Measurements from ENCODE around the gene ENKUR.

The ENKUR gene, protein sequence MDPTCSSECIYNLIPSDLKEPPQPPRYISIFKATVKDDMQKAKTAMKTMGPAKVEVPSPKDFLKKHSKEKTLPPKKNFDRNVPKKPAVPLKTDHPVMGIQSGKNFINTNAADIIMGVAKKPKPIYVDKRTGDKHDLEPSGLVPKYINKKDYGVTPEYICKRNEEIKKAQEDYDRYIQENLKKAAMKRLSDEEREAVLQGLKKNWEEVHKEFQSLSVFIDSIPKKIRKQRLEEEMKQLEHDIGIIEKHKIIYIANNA

GRCh38 chr10:25015828-25016375 is at the start of gene ENKUR:
TSS of gene ENKUR (minus strand) at chr10:25016158. CDS start at chr10:25015936, 222 bp downstream.
- peak; percentile 93 for DNase-seq

- no peak for DNase-seq
Observed at GRCh38 chr10:25064401-25064800, 48.4 kb upstream of the ENKUR start.

- DNase-seq = no peak
Observed at GRCh38 chr10:25063644-25064043, 47.7 kb upstream of the ENKUR start.

DNA sequence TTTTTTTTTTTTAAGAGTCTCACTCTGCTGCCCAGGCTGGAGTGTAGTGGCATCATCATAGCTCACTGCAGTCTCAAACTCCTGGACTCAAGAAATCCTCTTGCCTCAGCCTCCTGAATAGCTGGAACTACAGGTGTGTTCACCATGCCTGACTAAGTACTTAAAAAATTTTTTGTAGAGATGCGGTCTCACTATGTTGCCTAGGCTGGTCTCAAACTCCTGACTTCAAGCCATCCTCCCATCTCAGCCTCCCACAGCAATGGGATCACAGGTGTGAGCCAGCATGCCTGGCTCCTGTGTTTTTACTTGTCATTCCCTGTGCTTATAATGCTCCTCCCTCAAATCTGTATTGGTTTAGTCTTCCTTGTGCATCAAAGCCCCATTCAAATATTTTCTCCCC is 47.2 kb upstream of the ENKUR start:
- no peak for DNase-seq

DNA sequence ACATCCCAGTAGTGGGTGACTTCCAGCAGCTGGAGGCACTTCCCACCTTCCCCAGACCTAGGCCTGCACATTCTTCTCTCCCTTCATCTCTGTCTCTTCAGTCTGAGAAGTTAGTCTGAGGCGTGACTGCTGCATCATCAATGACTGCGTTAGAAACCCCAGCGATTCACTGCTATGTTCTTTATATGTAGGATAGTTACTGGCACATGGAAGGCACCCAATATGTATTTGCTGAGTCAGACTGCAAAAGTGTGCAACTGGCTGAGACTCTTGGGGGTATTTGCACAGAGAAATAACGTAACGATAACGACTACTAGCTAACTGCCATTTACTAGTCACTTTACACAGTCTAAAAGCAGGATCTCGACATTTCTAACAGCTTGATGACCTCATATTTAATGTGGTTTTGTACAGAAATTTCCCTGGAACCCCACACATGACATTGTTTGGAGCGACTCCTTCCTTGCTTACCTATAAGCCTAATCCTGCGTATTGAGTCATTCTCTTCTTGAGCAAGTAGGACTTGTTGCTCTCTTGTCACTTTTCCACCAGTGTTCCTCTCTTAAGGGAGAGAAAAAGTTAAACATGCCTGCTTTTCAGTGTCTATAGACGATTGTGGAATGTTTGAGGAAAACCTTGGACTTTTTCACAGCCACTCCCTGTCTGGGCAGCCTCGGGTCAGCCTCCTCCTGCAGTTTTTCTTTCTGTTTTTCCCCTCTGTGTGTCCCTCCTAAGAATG is 45.9 kb upstream of the ENKUR start:
- no peak for DNase-seq

- DNase-seq = no peak
Observed at GRCh38 chr10:25061125-25061524, 45.2 kb upstream of the ENKUR start.

DNA sequence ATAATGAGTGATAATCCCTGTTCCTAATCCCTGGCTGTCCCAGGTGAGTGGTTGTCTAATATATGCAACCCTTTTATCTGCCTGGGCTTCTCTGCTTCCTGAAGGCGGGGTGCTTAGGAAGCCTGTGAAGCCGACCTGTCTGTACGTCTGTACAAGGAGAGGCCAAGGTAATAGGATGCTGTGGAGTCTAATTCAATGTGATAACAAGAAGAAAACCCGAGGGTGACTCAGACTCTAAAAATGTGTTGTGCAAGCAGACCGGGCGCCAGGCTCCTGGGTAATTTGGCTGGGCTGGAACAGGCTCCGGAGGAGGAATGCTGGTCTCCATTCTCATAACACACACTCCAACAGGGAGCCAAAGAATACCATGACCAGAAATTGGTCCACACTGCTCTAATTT is 44.0 kb upstream of the ENKUR start:
- DNase-seq = no peak

DNA sequence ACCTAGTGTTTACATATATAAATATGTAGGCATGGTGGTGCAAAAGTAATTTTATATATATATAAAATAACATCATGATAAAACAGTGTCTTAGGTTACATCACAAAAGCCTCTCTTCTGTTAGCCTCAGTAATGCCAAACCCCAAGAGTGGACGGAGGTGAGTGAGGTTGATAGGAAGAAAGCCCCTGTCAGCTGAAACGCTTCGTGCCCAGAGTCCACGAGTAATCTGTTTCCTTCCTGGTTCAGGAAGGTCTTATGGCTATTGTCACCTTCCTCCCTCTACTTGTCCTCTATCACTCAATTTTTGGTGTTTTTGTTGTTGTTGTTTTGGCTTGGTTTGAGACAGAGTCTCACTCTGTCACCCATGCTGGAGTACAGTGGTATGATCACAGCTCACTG is 41.9 kb upstream of the ENKUR start:
- DNase-seq = no peak

DNA sequence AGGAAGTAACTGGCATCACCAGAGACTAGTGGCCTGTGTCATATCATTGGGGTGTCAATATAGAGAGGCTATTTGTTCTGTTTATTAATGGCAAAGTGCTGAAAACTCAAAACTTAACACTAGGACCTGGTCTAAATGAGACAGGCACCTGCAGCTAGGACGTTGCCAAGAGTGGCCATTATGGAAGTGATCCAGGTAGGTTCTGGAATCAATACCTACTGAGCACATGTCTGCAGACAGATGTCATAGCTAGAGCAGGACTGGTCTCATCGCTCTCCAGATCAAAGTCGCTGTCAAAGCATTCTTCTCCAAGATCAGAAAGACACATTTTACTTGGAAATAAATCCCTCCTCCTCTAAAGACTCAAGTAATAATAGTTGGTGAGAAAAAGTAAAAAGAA is 40.8 kb upstream of the ENKUR start:
- no peak for DNase-seq

DNA sequence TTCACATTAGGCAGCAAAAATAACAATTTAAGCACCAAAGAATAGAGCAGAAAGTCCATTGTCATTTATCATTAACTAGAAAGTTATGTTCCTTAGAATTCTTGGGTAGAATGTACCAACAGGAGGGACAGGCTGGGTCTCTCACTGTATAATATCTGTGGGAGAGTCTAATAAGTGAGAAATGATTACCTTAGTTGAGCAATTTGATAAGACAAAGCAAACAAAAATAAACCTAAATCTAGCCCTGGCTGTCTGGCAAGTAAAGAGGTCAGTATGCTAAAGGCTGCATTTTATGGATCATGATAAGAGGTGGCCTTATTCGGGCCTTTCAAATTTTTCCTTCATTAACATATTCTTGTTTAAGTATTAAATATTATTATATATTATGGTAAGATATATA is 36.1 kb upstream of the ENKUR start:
- no peak for DNase-seq

DNA sequence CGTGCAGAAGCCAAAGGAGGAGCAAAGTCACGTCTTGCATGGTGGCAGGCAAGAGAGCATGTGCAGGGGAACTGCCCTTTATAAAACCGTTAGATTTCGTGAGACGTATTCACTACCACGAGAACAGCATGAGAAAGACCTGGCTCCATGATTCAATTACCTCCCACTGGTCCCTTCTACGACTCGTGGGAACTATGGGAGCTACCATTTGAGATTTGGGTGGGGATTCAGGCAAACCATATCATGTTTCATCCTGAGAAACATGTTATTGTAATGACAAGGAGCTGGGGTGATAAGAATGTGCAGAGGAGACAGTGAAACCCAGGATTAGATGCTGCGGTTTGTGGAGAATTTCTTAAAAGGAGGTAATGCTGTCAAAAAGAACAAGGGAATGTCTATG is 34.4 kb upstream of the ENKUR start:
- no peak for DNase-seq

GRCh38 chr10:25049966-25050365 is 34.0 kb upstream of the ENKUR start:
- no peak for DNase-seq

- no peak for DNase-seq
Observed at GRCh38 chr10:25048450-25048849, 32.5 kb upstream of the ENKUR start.

DNA sequence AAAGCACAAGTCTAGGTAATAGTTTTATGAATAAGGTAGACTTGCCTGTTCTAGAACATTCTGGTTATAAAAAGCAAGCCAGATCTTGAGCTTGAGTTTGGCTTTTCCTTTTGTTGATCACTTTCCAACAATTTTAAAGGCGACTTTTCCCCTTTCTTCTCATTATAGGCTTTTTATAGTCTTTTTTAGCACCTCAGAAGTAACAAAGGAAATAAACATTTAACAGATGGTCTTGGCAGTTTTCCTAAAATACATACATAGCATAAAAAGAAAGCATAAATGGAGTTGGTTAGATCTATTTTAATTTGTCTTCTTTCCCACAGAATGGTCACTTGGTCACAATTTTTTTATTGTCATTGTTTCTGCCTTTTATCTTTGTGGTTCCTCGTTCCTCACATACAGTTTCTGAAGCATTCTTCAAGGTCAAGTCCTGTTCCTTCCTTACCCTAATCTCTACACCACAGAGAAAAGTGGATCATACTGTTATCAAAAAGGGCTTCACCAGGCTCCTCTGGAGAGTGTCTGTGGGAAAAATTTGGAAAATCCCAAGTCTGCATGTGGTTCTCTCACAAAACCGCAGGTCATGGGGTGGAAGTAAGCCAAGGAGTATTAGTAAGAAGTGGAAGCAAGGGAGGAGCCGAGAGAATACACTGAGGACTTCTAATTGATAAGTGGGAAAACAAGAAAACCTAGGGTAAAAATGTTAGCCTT is 31.8 kb upstream of the ENKUR start:
- DNase-seq = no peak

- no peak for DNase-seq
Observed at GRCh38 chr10:25047088-25047487, 31.1 kb upstream of the ENKUR start.

DNA sequence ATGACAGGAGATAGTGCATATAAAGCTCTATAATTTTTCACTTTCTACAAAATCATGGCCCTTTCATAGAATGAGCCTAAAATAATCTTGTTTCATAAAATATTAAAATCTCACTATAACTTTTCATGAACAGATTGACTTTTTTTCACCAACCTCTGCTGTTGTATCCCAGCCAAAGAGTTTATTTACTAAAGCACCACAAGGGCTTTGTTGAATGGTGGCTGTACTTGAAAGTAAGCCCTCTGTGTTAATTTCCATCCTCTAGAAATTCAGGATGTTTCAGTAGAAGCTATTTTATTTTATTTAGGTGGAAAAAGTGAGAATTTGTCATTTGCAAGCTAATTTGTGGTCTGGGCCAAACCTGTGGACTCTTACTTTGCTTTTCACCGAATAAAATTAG is 30.7 kb upstream of the ENKUR start:
- no peak for DNase-seq

DNA sequence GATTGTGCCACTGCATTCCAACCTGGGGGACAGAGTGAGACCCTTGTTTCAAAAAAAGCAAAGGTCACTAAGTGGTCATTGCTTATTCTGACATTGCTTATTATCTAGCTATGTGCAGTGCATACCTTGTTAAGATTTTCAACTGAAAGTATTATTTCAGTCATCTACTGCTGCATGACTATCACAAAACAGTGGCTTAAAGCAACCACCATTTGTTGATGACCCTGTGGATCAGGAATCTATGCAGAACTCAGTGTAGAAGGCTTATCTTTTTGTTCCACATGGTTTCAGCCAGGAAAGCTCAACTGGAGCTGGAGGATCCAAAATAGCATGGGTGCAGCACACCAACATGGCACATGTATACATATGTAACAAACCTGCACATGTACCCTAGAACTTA is 23.6 kb upstream of the ENKUR start:
- DNase-seq = no peak

DNA sequence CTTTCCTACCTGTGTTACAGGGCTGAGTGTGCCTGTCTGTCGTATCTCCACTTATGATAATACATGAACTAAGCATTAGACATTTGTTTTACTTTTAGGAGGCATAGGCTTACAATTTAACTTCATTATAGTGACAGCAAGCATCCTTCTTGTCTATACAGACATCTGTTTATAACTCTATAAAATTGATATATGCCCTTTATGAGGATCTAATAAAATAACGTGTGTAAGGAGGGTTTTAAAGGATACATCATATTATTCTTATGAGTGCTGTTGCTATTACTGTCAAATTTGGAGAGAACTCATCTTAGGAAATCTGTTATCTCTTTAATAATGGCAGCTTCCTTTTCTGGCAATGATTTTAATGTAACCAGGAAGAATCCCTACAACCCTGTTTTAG is 22.4 kb upstream of the ENKUR start:
- DNase-seq = no peak

DNA sequence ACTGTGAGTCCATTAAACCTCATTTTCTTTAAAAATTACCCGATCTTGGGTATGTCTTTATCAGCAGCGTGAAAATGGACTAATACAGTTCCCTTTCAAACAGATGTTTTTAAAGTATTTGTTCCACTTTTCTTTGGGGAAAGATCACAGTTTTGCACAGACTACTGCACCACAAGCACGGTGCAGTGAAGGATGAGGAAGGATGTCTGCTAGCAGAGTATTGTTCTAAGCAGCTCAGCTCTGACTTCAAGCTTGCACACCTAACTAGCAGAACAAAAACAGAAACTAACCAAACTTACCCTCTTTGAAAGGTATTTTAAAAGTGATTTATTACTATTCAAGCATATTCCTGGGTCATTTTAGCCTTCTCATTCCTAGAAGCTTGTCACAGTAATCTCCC is 20.4 kb upstream of the ENKUR start:
- no peak for DNase-seq

DNA sequence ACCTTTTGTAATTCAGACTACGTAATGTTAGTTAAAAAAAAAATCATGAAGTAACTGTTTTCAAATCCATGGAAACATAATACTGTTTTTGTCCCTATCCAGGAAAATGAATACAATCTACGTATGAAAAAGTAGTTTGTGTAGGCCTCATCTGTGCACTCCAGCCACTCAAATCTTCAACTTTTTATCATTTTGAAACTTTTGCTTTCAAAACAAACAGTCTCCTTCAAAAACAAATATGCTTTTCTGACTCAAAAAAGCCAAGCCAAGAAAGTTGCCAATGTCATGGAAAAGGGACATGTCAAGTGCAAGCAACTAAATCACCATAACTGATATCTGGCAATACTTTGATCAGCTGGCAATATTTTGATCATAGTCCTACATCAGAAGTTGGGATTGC is 13.6 kb upstream of the ENKUR start:
- DNase-seq = no peak

DNA sequence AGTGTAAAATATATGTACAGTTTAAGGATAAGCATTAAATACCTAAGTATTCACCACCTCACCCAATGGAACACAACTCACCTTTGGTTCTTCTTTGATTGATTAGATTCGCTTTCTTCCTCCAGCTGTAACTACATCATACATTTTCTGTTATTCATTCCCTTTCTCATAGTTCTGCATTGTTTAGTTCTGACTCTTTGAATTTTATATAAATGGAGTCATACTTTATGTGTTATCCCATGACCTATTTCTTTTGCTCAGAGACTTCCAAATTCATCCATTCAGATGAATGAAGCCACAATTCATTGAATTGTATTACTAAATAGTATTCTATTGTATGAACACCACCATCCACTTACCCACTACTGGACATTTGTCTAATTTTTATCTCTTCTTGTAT is 12.8 kb upstream of the ENKUR start:
- DNase-seq = no peak

DNA sequence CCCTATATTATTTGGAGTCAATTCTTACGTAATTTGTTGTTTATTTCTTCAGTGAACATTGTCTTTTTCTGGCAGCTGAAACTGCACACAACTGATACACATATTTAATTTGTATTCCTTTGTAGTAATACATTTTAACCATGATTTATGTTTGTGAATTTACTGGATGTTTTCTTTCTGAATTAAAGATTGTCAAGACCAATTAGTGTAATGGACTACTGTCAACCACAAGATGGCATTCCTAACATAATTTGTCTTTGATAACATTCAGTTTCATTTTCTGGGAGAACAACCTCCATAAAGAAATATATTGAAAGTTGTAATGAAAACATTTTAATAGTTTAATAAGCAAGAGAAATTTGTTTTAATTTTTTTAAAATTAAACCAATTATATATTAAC is 10.5 kb upstream of the ENKUR start:
- no peak for DNase-seq

DNA sequence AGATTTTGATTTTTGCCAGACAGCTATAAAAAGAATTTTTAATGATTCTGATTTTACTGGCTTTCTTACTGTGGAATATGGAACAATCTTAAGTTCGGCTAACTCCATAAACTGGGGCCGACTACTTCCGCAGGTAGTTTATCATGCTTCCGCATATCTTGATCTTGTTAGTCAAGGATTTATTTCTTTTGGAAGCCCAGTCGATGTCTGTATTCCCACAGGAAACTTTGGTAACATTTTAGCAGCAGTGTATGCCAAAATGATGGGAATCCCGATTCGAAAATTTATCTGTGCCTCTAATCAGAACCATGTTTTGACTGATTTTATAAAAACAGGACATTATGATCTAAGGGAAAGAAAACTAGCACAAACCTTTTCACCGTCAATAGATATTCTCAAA is 8.6 kb upstream of the ENKUR start:
- no peak for DNase-seq

GRCh38 chr10:25023278-25023677 is 7.3 kb upstream of the ENKUR start:
- DNase-seq = no peak
